HepG2 (cell line): Measurements from ENCODE around the gene GRB10. TPM values are rescaled to one million over a fixed set of nuclear protein-coding genes. Genes with fewer than 3 reads are reported as not detected.

ENCODE experiments used
- ATAC-seq: fragments of 200-7000 bp; cut with Tn5 transposase; 3 replicates; pipeline ENCODE4 v1.9.1; 2020; ENCODE audit warnings: mild to moderate bottlenecking, moderate library complexity
- BruUV-seq: library from RNA; stranded (reverse); fragments of 400-500 nt; replicated peaks from 2 replicates; lab custom pipeline; 2021; lab: Mats Ljungman, UMichigan
- CTCF ChIA-PET: fragments of 300-600 bp; formaldehyde crosslinking; extraction: SDS; loops from one replicate; lab custom pipeline; 2021; ENCODE audit warnings: low total read pairs, inconsistent platforms, low intra/inter-chr PET ratio; lab: Yijun Ruan, JAX
- POLR2A ChIA-PET: fragments of 350-600 bp; sonication (Branson Sonifier 250); formaldehyde crosslinking; loops from one replicate; lab custom pipeline; 2020; ENCODE audit warnings: antibody characterized with exemption, inconsistent platforms; lab: Yijun Ruan, JAX
- DNase-seq: peaks from one replicate; pipeline ENCODE4 v3.0.0-alpha.2; 2015; ENCODE audit warnings: low spot score
- FAIRE-seq: peaks from 3 replicates; lab custom pipeline; 2011; peaks lifted over from hg19 to GRCh38; lab: Jason Lieb, UNC
- H2AFZ ChIP-seq: one replicate; pipeline ENCODE4 v1.6.1; 2011; ENCODE audit warnings: low read length, inconsistent platforms
- H3K27ac ChIP-seq: fragments of 300-600 bp; 3 replicates; pipeline ENCODE4 v1.8.0; 2011; ENCODE audit warnings: mixed run types, mild to moderate bottlenecking, mixed read lengths, low read length, inconsistent platforms; ENCODE audit not compliant: insufficient read depth; ENCODE audit errors: extremely low read length
- H3K27me3 ChIP-seq, 2 experiments: fragments of 200-600 bp in 1 of 2; 2 replicates in 1 of 2; 3 replicates in 1 of 2; pipeline versions ENCODE4 v1.6.0 to v1.8.0; 2011; ENCODE audit warnings: low read length in 2 of 2, mild to moderate bottlenecking in 2 of 2, moderate library complexity in 2 of 2, inconsistent platforms in 1 of 2; ENCODE audit not compliant: insufficient read depth in 2 of 2, control insufficient read depth in 1 of 2
- H3K36me3 ChIP-seq, 2 experiments: fragments of 200-600 bp in 1 of 2; replicated peaks in 1 of 2; 2 replicates in 1 of 2; 3 replicates in 1 of 2; pipeline versions ENCODE4 v1.5.1 to v1.8.0; 2011; ENCODE audit warnings: low read length in 2 of 2, inconsistent platforms in 1 of 2; ENCODE audit not compliant: insufficient read depth in 2 of 2, control insufficient read depth in 1 of 2
- H3K4me1 ChIP-seq: 2 replicates; pipeline ENCODE4 v1.5.1; 2012; ENCODE audit warnings: low read length, inconsistent platforms; ENCODE audit not compliant: insufficient read depth
- H3K4me2 ChIP-seq: 2 replicates; pipeline ENCODE4 v1.6.0; 2011; ENCODE audit warnings: low read depth, low read length, inconsistent platforms
- H3K4me3 ChIP-seq, 3 experiments: fragments of 200-600 bp in 1 of 3; sonication (generic), shearing (Covaris generic) in 1 of 3; replicated peaks in 1 of 3; 2 replicates each; pipeline ENCODE4 v1.5.1; 2011 to 2016; ENCODE audit warnings: low read length in 3 of 3, inconsistent platforms in 2 of 3, low read depth in 2 of 3, mild to moderate bottlenecking in 2 of 3, control low read depth in 1 of 3, mixed read lengths in 1 of 3; ENCODE audit not compliant: insufficient read depth in 1 of 3
- H3K79me2 ChIP-seq: one replicate; pipeline ENCODE4 v1.6.1; 2011; ENCODE audit warnings: low read length, inconsistent platforms; ENCODE audit not compliant: insufficient read depth
- H3K9ac ChIP-seq: 2 replicates; pipeline ENCODE4 v1.6.0; 2011; ENCODE audit warnings: mild to moderate bottlenecking, low read depth, low read length, inconsistent platforms; ENCODE audit not compliant: insufficient read depth
- H3K9me3 ChIP-seq: 2 replicates; pipeline ENCODE4 v1.5.1; 2012; ENCODE audit warnings: mild to moderate bottlenecking, low read length
- H4K20me1 ChIP-seq: 2 replicates; pipeline ENCODE4 v1.6.0; 2011; ENCODE audit warnings: inconsistent platforms, mild to moderate bottlenecking, low read length, moderate library complexity; ENCODE audit not compliant: insufficient read depth
- EP300 ChIP-seq, 3 experiments: sonication (generic) in 1 of 3; formaldehyde crosslinking in 1 of 3; IDR thresholded peaks; 2 replicates each; pipeline versions ENCODE4 v1.5.1 to v1.6.1; 2011 to 2020; ENCODE audit warnings: low read depth in 2 of 3, low read length in 2 of 3, borderline replicate concordance in 1 of 3, improper control_type of control experiment in 1 of 3, mild to moderate bottlenecking in 1 of 3, missing genetic modification reagents in 1 of 3, moderate library complexity in 1 of 3
- GATA4 ChIP-seq: sonication (generic); IDR thresholded peaks from 2 replicates; pipeline ENCODE4 v1.6.1; 2016; ENCODE audit warnings: antibody characterized with exemption, low read depth, borderline replicate concordance
- MZF1 ChIP-seq: sonication (generic); formaldehyde crosslinking; IDR thresholded peaks from 2 replicates; pipeline ENCODE4 v1.8.1; 2023; ENCODE audit warnings: mild to moderate bottlenecking, missing genetic modification reagents, borderline replicate concordance
- PAX8 ChIP-seq: sonication (generic); formaldehyde crosslinking; IDR thresholded peaks from 2 replicates; pipeline ENCODE4 v1.8.0; 2022; ENCODE audit warnings: mild to moderate bottlenecking, missing genetic modification reagents, borderline replicate concordance
- SOX6 ChIP-seq, 2 experiments: fragments of 450-650 bp in 1 of 2; sonication (generic) in 1 of 2; formaldehyde crosslinking in 1 of 2; IDR thresholded peaks; 2 replicates each; pipeline versions ENCODE4 v1.4.0 to v1.6.1; 2017 to 2020; ENCODE audit warnings: antibody characterized with exemption in 1 of 2, mild to moderate bottlenecking in 1 of 2, missing genetic modification reagents in 1 of 2
- TBX2 ChIP-seq: sonication (generic); formaldehyde crosslinking; IDR thresholded peaks from 2 replicates; pipeline ENCODE4 v1.5.0; 2020; ENCODE audit warnings: missing genetic modification reagents, mild to moderate bottlenecking, borderline replicate concordance
- THYN1 ChIP-seq: sonication (generic); formaldehyde crosslinking; IDR thresholded peaks from 2 replicates; pipeline ENCODE4 v1.8.1; 2023; ENCODE audit warnings: low read depth, mild to moderate bottlenecking, moderate library complexity, missing genetic modification reagents, borderline replicate concordance
- YEATS4 ChIP-seq: sonication (generic); formaldehyde crosslinking; IDR thresholded peaks from 2 replicates; pipeline ENCODE4 v1.4.0; 2020; ENCODE audit warnings: missing genetic modification reagents, borderline replicate concordance
- ZNF337 ChIP-seq: sonication (generic); formaldehyde crosslinking; IDR thresholded peaks from 2 replicates; pipeline ENCODE4 v1.5.1; 2020; ENCODE audit warnings: missing genetic modification reagents, low read depth, mild to moderate bottlenecking, borderline replicate concordance
- WGBS: methylation state at CpG from one replicate; pipeline ENCODE4 v1.1.6; 2017; ENCODE audit warnings: low lambda C conversion rate; 5-methylcytosine and 5-hydroxymethylcytosine counted together
- in situ Hi-C: cut with HindIII; loops from 2 replicates; pipeline ENCODE4 v1.10.0; 2017; ENCODE audit warnings: low pct_unique_long_range_greater_than_20kb; ENCODE audit not compliant: extremely low pct_ligation_motif_present
- intact Hi-C: fragments of 100-400 bp; cut with micrococcal nuclease; formaldehyde crosslinking; loops from one replicate; pipeline ENCODE4 v1.10.0; 2022; ENCODE audit not compliant: unreplicated experiment
- polyA plus RNA-seq, 8 experiments: library from polyadenylated mRNA; depleted of rRNA in 3 of 8; stranded (reverse) in 7 of 8; unstranded in 1 of 8; fragments of >200 nt; fragmentation: Illumina TruSeq in 4 of 8; extraction: Trizol in 4 of 8; gene quantifications; 2 replicates each; pipeline versions ENCODE4 v1.2.1 to v1.2.3, GENCODE V29; 2011 to 2016; ENCODE audit warnings: low read depth in 4 of 8, missing spikeins in 1 of 8, mixed read lengths in 1 of 8; ENCODE audit not compliant: insufficient read depth in 1 of 8
- total RNA-seq, 5 experiments: library from RNA; depleted of rRNA; stranded (reverse); fragments of >200 nt; fragmentation: Illumina TruSeq; extraction: Trizol; gene quantifications; 2 replicates each; pipeline ENCODE4 v1.2.3, GENCODE V29; 2016; ENCODE audit warnings: low read depth in 1 of 5
- TF ChIP-seq, protein P1 (sequence below): sonication (generic); formaldehyde crosslinking; IDR thresholded peaks from 2 replicates; pipeline ENCODE4 v1.4.0; 2020; ENCODE audit warnings: missing genetic modification reagents
- TF ChIP-seq, protein P2 (sequence below): sonication (generic); formaldehyde crosslinking; IDR thresholded peaks from 2 replicates; pipeline ENCODE4 v1.4.0; 2020; ENCODE audit warnings: mild to moderate bottlenecking, missing genetic modification reagents

The GRB10 gene
- total and polyA plus RNA-seq, 2 of the 13 experiments (the other 11 are each of a cell fraction or from before 2014, with no cell fraction given) = 4.0 to 6.8 TPM

DNA sequence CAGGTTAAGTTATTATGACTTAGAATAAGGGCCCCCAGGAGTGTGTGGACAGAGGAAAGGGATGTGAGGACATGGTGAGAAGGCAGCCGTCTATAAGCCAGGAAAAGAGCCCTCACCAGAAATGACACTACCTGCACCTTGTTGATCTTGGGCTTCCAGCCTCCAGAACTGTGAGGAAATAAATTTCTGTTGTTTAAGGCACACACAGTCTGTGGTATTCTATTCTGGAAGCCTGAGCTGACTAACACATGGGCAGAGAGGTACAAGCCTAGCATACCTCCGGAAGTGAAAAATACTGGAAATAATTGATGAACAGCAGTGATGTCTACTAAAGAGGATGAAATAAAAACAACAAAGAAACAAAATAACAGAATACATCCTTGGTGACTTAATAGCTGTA, 46.1 kb upstream of the GRB10 start (continued):
- TF ChIP-seq EP300 (IDR thresholded peaks at IDR 0.05; ENCODE audit: low read depth in 2 of 2, low read length in 2 of 2) = no peak
- TF ChIP-seq EP300 (CRISPR knock-in tag; IDR thresholded peaks at IDR 0.05; ENCODE audit: borderline replicate concordance) = no peak
- no peak for TF ChIP-seq MZF1
- TF ChIP-seq SOX6 (IDR thresholded peaks at IDR 0.05) = no peak
- no peak for TF ChIP-seq SOX6 (CRISPR knock-in tag; IDR thresholded peaks at IDR 0.05)
- TF ChIP-seq GATA4 = no peak
- TF ChIP-seq, protein P1, sequence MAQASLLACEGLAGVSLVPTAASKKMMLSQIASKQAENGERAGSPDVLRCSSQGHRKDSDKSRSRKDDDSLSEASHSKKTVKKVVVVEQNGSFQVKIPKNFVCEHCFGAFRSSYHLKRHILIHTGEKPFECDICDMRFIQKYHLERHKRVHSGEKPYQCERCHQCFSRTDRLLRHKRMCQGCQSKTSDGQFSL = no peak
- TF ChIP-seq, protein P2, sequence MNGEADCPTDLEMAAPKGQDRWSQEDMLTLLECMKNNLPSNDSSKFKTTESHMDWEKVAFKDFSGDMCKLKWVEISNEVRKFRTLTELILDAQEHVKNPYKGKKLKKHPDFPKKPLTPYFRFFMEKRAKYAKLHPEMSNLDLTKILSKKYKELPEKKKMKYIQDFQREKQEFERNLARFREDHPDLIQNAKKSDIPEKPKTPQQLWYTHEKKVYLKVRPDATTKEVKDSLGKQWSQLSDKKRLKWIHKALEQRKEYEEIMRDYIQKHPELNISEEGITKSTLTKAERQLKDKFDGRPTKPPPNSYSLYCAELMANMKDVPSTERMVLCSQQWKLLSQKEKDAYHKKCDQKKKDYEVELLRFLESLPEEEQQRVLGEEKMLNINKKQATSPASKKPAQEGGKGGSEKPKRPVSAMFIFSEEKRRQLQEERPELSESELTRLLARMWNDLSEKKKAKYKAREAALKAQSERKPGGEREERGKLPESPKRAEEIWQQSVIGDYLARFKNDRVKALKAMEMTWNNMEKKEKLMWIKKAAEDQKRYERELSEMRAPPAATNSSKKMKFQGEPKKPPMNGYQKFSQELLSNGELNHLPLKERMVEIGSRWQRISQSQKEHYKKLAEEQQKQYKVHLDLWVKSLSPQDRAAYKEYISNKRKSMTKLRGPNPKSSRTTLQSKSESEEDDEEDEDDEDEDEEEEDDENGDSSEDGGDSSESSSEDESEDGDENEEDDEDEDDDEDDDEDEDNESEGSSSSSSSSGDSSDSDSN (CRISPR knock-in tag) = no peak
- no peak for TF ChIP-seq PAX8 (CRISPR knock-in tag)
- no peak for TF ChIP-seq ZNF337 (CRISPR knock-in tag)
- TF ChIP-seq TBX2 (CRISPR knock-in tag) = no peak

DNA sequence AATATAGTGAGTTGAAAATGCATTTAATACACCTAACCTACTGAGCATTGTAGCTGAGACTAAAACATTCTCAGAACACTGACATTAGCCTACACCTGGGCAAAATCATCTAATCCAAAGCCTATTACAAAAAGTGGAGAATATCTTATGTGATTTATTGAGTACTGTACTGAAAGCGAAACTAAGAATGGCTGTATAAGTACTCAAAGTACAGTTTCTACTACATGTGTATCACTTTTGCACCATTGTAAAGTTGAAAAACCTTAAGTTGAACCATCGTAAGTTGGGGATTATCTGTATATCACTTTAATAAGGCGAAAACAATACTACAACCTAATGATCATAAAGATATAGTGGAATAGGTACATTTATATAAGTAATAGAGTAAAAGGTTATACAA, 45.4 kb upstream of the GRB10 start:
- CTCF ChIA-PET = no interaction called here
- in situ Hi-C loops (no loop called here), intact Hi-C loops (no loop called here)

More for the DNA sequence above, 45.4 kb upstream of the GRB10 start:
- H2AFZ ChIP-seq = no peak overlapping the region
- no peak overlapping the region for H3K4me3 ChIP-seq
- H3K27ac ChIP-seq = no peak overlapping the region
- H3K27me3 ChIP-seq = peaks cover 0 to 11% of the 10 kb centered on the region in 2 experiments; a peak in 3 of 5 replicates
- ATAC-seq = no peak
- no peak for DNase-seq
- no peak overlapping the region for H3K9ac ChIP-seq
- H4K20me1 ChIP-seq = no peaks in the 10 kb centered on the region
- TF ChIP-seq THYN1 (CRISPR knock-in tag) (no peak), YEATS4 (CRISPR knock-in tag) (no peak)
- H3K4me2 ChIP-seq = no peak overlapping the region
- no TSS peak for BruUV-seq
- H3K4me1 ChIP-seq = peaks cover 29% of the 10 kb centered on the region
- no peaks in the 10 kb centered on the region for H3K36me3 ChIP-seq
- H3K79me2 ChIP-seq = no peaks in the 10 kb centered on the region
- FAIRE-seq = no peak
- POLR2A ChIA-PET = interaction anchor here (1.5 kb wide), 1 partner anchor 10 kb away, joined by 4 read pairs; no protein-coding TSS in a partner anchor
- 73% methylated on average over 3 of the region's 3 CpGs for WGBS
- no peaks in the 10 kb centered on the region for H3K9me3 ChIP-seq
